ENCODE results near the gene HAO2.

DNA sequence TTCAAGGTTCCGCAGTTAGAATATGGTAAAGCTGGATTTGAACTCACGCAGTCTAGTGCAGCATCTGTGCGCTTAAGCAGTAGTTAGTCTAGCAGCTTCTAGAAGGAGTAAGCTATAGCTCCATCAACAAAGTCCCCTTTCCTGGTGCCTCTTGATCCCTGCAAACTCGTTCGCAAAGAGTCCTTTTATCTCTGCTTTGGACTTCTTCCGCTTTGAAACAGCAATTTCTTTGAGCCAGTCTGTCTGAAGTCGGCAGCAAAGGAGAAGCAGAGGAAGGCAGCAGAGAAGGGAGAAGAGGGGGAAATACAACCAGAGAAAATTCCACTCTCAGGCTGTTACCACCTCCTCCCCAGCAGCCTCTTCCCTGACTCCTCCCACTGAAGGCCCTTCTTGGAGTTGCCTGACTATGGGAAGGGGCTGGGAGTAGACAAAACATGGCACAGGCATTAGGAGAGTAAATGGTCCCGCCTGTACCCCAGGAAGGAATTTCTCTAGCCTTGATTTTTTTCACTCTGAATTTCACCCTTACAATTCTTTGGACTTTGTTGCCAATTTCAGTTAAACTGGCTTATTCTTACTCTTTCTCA lies 72.2 kb downstream of the HAO2 start:
- TF ChIP-seq ZFP30 (CRISPR knock-in tag; IDR thresholded peaks at IDR 0.05) (no peak), GLIS3 (CRISPR knock-in tag; IDR thresholded peaks at IDR 0.05) (no peak), TOX (CRISPR knock-in tag; IDR thresholded peaks at IDR 0.05; ENCODE audit: borderline replicate concordance) (no peak), RARB (CRISPR knock-in tag; IDR thresholded peaks at IDR 0.05) (no peak), ZNF565 (CRISPR knock-in tag; conservative IDR thresholded peaks at IDR 0.05; ENCODE audit: low read depth) (no peak), SNAI2 (CRISPR knock-in tag; IDR thresholded peaks at IDR 0.05) (no peak), PPARA (CRISPR knock-in tag; IDR thresholded peaks at IDR 0.05; ENCODE audit: borderline replicate concordance) (no peak), ZFP3 (CRISPR knock-in tag; IDR thresholded peaks at IDR 0.05) (no peak), BACH2 (CRISPR knock-in tag; IDR thresholded peaks at IDR 0.05; ENCODE audit: borderline replicate concordance) (no peak)
- TF ChIP-seq, protein P1, sequence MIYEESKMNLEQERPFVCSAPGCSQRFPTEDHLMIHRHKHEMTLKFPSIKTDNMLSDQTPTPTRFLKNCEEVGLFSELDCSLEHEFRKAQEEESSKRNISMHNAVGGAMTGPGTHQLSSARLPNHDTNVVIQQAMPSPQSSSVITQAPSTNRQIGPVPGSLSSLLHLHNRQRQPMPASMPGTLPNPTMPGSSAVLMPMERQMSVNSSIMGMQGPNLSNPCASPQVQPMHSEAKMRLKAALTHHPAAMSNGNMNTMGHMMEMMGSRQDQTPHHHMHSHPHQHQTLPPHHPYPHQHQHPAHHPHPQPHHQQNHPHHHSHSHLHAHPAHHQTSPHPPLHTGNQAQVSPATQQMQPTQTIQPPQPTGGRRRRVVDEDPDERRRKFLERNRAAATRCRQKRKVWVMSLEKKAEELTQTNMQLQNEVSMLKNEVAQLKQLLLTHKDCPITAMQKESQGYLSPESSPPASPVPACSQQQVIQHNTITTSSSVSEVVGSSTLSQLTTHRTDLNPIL (CRISPR knock-in tag; IDR thresholded peaks at IDR 0.05; ENCODE audit: low read depth) = no peak
- TF ChIP-seq, protein P2, sequence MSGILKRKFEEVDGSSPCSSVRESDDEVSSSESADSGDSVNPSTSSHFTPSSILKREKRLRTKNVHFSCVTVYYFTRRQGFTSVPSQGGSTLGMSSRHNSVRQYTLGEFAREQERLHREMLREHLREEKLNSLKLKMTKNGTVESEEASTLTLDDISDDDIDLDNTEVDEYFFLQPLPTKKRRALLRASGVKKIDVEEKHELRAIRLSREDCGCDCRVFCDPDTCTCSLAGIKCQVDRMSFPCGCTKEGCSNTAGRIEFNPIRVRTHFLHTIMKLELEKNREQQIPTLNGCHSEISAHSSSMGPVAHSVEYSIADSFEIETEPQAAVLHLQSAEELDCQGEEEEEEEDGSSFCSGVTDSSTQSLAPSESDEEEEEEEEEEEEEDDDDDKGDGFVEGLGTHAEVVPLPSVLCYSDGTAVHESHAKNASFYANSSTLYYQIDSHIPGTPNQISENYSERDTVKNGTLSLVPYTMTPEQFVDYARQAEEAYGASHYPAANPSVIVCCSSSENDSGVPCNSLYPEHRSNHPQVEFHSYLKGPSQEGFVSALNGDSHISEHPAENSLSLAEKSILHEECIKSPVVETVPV (CRISPR knock-in tag; IDR thresholded peaks at IDR 0.05) = no peak
- TF ChIP-seq, protein P3, sequence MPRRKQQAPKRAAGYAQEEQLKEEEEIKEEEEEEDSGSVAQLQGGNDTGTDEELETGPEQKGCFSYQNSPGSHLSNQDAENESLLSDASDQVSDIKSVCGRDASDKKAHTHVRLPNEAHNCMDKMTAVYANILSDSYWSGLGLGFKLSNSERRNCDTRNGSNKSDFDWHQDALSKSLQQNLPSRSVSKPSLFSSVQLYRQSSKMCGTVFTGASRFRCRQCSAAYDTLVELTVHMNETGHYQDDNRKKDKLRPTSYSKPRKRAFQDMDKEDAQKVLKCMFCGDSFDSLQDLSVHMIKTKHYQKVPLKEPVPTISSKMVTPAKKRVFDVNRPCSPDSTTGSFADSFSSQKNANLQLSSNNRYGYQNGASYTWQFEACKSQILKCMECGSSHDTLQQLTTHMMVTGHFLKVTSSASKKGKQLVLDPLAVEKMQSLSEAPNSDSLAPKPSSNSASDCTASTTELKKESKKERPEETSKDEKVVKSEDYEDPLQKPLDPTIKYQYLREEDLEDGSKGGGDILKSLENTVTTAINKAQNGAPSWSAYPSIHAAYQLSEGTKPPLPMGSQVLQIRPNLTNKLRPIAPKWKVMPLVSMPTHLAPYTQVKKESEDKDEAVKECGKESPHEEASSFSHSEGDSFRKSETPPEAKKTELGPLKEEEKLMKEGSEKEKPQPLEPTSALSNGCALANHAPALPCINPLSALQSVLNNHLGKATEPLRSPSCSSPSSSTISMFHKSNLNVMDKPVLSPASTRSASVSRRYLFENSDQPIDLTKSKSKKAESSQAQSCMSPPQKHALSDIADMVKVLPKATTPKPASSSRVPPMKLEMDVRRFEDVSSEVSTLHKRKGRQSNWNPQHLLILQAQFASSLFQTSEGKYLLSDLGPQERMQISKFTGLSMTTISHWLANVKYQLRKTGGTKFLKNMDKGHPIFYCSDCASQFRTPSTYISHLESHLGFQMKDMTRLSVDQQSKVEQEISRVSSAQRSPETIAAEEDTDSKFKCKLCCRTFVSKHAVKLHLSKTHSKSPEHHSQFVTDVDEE (CRISPR knock-in tag; IDR thresholded peaks at IDR 0.05) = no peak

Data from SK-N-SH treated with all-trans-retinoic acid at 6 μM for 48 hours (cell line).